Measurements from ENCODE around the gene CBLN1.
"Not testable (repeated sequence)": the region's sequence is repeated elsewhere in the genome, so short reads cannot be mapped to it uniquely, and the experiment has no call there.

The CBLN1 gene

DNA sequence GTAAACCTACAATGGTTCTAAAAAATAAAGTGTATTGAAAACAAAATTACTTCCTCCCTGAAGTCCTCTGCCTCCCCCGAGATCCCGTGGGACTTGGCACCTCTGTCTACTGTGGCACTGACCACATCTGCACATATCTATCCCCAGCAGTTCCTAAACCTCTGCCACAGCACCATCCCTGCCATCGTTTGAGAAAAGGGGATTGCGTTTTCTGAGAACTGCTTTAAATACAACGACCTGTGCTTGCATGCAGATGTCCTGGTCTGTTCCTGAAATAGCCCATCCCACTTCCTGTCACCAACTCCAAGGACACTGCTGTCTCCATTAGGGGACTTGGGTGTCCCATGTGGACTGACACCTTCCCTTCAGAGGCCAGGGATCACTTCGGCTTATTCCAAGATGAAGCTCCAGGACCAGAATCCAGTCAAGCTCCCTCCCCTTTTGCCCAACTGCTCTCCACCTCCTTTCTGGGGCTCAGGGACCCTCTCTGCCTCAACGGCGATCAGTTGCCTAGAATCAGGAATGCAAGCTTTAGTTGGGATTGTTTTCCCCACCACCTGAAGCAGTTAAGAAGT, 20.6 kb downstream of the CBLN1 start:
- TF ChIP-seq, protein P1, sequence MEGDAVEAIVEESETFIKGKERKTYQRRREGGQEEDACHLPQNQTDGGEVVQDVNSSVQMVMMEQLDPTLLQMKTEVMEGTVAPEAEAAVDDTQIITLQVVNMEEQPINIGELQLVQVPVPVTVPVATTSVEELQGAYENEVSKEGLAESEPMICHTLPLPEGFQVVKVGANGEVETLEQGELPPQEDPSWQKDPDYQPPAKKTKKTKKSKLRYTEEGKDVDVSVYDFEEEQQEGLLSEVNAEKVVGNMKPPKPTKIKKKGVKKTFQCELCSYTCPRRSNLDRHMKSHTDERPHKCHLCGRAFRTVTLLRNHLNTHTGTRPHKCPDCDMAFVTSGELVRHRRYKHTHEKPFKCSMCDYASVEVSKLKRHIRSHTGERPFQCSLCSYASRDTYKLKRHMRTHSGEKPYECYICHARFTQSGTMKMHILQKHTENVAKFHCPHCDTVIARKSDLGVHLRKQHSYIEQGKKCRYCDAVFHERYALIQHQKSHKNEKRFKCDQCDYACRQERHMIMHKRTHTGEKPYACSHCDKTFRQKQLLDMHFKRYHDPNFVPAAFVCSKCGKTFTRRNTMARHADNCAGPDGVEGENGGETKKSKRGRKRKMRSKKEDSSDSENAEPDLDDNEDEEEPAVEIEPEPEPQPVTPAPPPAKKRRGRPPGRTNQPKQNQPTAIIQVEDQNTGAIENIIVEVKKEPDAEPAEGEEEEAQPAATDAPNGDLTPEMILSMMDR (conservative IDR thresholded peaks at IDR 0.05; ENCODE audit: low read length), result no peak
- H3K4me3 ChIP-seq (ENCODE audit: low read length), result no peak overlapping the region

DNA sequence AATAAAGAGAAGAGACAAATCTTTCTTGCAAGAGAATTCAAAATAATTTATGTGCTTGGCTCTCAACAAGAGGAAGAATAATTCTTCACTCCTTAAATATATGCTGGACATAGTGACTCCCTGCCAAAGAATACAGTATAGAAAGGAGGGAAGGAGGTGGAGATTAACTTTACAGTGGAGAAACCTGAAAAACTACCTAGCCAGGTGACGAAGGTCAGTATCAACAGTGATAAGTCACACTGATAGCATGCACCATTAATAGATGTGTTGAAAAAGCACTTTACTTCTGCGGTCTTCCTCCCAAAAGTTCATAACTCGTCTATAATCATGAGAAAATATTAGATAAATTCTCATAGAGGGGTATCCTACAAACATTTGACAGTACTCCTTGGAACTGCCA, 21.4 kb downstream of the CBLN1 start:
- TF ChIP-seq, protein P1 (conservative IDR thresholded peaks at IDR 0.05; ENCODE audit: low read length), result no peak
- DNase-seq (ENCODE audit: low read depth), result no peak

More for the DNA sequence above, 20.6 kb downstream of the CBLN1 start:
- no peak for DNase-seq (ENCODE audit: low read depth)

DNA sequence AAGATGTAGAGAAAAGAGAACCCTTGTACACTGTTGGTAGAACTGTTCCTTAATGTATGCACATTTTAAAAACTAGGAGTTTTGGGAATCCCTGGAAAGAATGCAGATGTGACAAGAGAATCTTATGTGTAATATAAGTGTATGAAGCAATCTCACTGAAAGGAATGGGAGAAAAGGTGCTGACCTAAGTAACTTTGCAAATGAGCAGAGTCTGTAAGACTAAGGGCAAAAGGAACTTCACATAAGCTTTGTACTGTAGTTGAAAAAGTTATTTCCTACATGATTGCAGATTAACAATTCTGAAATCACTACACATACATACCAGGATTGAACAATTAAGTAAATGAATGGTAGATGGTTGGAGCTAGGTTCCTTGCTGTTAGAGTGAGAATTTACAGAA, 22.3 kb downstream of the CBLN1 start:
- H3K4me3 ChIP-seq (ENCODE audit: low read length), result no peak overlapping the region
- DNase-seq (ENCODE audit: low read depth), result no peak
- TF ChIP-seq, protein P1 (conservative IDR thresholded peaks at IDR 0.05; ENCODE audit: low read length), result no peak

More for the DNA sequence above, 21.4 kb downstream of the CBLN1 start:
- H3K4me3 ChIP-seq (ENCODE audit: low read length), result no peak overlapping the region

DNA sequence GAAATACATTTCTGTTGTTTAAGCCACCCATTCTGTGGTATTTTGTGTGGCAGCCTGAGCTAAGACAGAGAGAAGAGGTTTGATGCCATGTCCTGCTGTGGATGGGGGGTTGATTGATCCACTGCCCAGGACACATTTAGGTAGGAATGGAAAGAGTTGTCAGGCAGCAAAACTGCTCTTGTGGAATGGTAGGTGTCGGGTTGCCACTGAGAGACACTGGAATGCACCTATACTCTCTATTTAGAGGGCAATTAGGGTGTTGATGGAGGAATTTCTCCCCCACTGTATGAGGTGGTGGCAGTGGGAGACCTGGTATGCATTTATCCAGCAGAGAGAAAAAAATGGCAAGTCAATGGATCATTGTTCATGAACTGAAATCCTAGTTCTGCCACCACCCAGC, 30.9 kb downstream of the CBLN1 start:
- DNase-seq (ENCODE audit: low read depth), result no peak
- TF ChIP-seq, protein P1 (conservative IDR thresholded peaks at IDR 0.05; ENCODE audit: low read length), result no peak

DNA sequence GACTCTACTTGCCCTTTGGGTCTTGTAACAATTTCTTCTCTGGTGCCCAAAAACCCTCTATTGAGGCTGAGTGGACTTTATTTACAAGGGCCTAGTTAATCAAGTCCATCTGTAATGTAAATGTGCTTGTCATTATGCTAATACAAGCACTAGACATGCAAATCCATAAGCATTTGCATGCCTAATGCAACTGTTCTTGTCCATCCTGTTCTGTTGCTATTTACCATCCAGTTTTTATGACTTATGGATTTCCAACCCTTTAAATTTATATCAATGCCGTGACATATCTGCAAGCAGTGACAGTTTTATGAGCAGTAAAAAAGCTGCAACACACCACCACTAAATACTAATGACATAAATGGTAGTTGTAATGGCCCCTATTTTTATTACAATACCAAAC, 33.4 kb downstream of the CBLN1 start:
- no peak for DNase-seq (ENCODE audit: low read depth)
- no peak overlapping the region for H3K4me3 ChIP-seq (ENCODE audit: low read length)
- TF ChIP-seq, protein P1 (conservative IDR thresholded peaks at IDR 0.05; ENCODE audit: low read length), result no peak

More for the DNA sequence above, 30.9 kb downstream of the CBLN1 start:
- no peak overlapping the region for H3K4me3 ChIP-seq (ENCODE audit: low read length)

DNA sequence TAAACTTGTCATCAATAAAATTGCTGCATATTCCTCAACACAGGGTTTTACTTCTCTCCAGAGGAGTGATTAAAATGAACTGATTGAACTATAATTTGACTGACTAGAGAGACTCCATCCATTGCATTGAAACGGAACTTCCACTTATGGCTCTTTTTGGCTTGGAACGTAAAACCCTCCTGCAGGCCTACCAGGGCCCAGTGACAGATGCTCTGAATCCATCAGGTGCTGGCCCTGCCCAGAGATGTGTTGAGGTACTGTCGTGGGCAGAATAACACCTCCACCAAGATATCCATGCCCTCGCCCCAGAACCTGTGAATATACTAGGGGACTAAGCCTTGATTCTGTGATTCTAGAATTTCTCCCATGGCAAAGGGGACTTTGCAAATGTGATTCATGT, 45.4 kb downstream of the CBLN1 start:
- no peak for DNase-seq (ENCODE audit: low read depth)
- no peak overlapping the region for H3K4me3 ChIP-seq (ENCODE audit: low read length)
- TF ChIP-seq, protein P1 (conservative IDR thresholded peaks at IDR 0.05; ENCODE audit: low read length), result no peak

DNA sequence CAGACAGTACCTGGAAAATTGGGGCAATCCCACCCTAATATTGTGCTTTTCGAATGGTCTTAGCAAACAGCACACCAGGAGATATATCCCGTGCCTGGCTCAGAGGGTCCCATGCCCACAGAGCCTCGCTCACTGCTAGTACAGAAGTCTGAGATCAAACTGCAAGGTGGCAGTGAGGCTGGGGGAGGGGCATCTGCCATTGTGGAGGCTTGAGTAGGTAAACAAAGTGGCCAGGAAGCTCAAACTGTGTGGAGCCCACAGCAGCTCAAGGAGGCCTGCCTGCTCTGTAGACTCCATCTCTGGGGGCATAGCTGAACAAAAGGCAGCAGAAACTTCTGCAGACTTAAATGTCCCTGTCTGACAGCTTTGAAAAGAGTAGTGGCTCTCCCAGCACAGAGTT, 53.3 kb downstream of the CBLN1 start:
- not testable (repeated sequence) for DNase-seq (ENCODE audit: low read depth); H3K4me3 ChIP-seq (ENCODE audit: low read length)

Measured in AG10803 (cell line).